Vagina (tissue), 2 donors: ENCODE data around the gene C11orf52.

Source experiments
- POLR2A ChIP-seq, 2 donors: fragments of 450-650 bp; IDR thresholded peaks; one replicate each; pipeline ENCODE4 v1.6.1; 2017; ENCODE audit warnings: antibody characterized with exemption in 2 of 2, mild to moderate bottlenecking in 2 of 2, moderate library complexity in 2 of 2
- TF ChIP-seq, protein P1 (sequence below), 3 experiments: fragments of 450-650 bp in 2 of 3; fragments of 200-600 bp in 1 of 3; sonication (generic) in 1 of 3; IDR thresholded peaks; one replicate each; pipeline ENCODE4 v1.5.1; 2017 to 2019; ENCODE audit warnings: antibody characterized with exemption in 3 of 3, mild to moderate bottlenecking in 2 of 3, moderate library complexity in 2 of 3

DNA sequence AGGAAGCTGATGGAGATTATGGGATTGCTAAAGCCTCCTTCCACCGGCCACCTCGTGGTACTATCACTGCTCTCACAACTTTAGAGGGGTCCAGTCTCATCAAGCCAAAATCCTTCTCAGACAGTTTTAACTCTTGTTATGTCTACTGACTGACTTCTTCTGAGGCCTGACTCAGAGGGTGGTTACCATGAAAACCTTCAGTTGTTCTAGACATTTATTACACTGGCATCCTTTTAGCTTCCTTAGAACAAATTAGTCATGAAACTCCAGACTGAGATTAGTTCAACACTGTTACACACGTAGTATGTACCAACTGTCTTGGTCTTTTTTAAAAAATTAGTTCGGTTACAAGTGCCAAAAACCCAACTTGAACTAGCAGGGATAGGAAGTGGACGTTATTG is 25.9 kb downstream of the C11orf52 start:
- TF ChIP-seq, protein P1, sequence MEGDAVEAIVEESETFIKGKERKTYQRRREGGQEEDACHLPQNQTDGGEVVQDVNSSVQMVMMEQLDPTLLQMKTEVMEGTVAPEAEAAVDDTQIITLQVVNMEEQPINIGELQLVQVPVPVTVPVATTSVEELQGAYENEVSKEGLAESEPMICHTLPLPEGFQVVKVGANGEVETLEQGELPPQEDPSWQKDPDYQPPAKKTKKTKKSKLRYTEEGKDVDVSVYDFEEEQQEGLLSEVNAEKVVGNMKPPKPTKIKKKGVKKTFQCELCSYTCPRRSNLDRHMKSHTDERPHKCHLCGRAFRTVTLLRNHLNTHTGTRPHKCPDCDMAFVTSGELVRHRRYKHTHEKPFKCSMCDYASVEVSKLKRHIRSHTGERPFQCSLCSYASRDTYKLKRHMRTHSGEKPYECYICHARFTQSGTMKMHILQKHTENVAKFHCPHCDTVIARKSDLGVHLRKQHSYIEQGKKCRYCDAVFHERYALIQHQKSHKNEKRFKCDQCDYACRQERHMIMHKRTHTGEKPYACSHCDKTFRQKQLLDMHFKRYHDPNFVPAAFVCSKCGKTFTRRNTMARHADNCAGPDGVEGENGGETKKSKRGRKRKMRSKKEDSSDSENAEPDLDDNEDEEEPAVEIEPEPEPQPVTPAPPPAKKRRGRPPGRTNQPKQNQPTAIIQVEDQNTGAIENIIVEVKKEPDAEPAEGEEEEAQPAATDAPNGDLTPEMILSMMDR (IDR thresholded peaks at IDR 0.05): no peak
- TF ChIP-seq POLR2A (IDR thresholded peaks at IDR 0.05): no peak
